Suprapubic skin (tissue), 4 donors: ENCODE results near the gene INPP5B. TPM values are rescaled to one million over a fixed set of nuclear protein-coding genes. Genes with fewer than 3 reads are reported as not detected.

ENCODE experiments used
- DNase-seq, 2 donors: peaks; one replicate each; pipeline ENCODE4 v3.0.0-alpha.2; 2019; ENCODE audit warnings: low spot score in 2 of 2
- H3K27ac ChIP-seq: fragments of 200-600 bp; sonication (generic); one replicate; pipeline ENCODE4 v1.5.1; 2019
- H3K27me3 ChIP-seq: fragments of 200-600 bp; sonication (generic); one replicate; pipeline ENCODE4 v1.5.1; 2019
- H3K36me3 ChIP-seq: fragments of 200-600 bp; sonication (generic); one replicate; pipeline ENCODE4 v1.5.1; 2019
- H3K4me1 ChIP-seq: fragments of 200-600 bp; sonication (generic); one replicate; pipeline ENCODE4 v1.5.1; 2019
- H3K4me3 ChIP-seq: fragments of 200-600 bp; sonication (generic); one replicate; pipeline ENCODE4 v1.5.1; 2019; ENCODE audit warnings: mild to moderate bottlenecking
- H3K9me3 ChIP-seq: fragments of 200-600 bp; sonication (generic); one replicate; pipeline ENCODE4 v1.5.1; 2019
- CTCF ChIP-seq, 2 donors: fragments of 200-600 bp in 1 of 2; fragments of 450-650 bp in 1 of 2; sonication (generic) in 1 of 2; IDR thresholded peaks; one replicate each; pipeline ENCODE4 v1.5.1; 2016 to 2019; ENCODE audit warnings: antibody characterized with exemption in 2 of 2, mild to moderate bottlenecking in 1 of 2, moderate library complexity in 1 of 2
- EP300 ChIP-seq: sonication (generic); formaldehyde crosslinking; IDR thresholded peaks from one replicate; pipeline ENCODE4 v1.6.1; 2017; ENCODE audit warnings: antibody characterized with exemption
- POLR2A ChIP-seq, 2 donors: fragments of 450-650 bp; IDR thresholded peaks; one replicate each; pipeline ENCODE4 v1.6.1; 2017; ENCODE audit warnings: antibody characterized with exemption in 2 of 2, mild to moderate bottlenecking in 2 of 2, moderate library complexity in 2 of 2
- POLR2AphosphoS5 ChIP-seq, 3 donors: sonication (generic); formaldehyde crosslinking; IDR thresholded peaks; one replicate each; pipeline ENCODE4 v1.6.1; 2017; ENCODE audit warnings: antibody characterized with exemption in 3 of 3
- WGBS: methylation state at CpG from one replicate; pipeline ENCODE4 v1.1.5; 2018; 5-methylcytosine and 5-hydroxymethylcytosine counted together
- total RNA-seq, 4 donors: library from RNA; depleted of rRNA; stranded (reverse); fragments of >200 nt; gene quantifications; one replicate each; pipeline ENCODE4 v1.1.0, GENCODE V29; 2016

The INPP5B gene
- total RNA-seq, 4 donors from 2014 or later, result 14.0 to 30.9 (median 17.9) TPM

DNA sequence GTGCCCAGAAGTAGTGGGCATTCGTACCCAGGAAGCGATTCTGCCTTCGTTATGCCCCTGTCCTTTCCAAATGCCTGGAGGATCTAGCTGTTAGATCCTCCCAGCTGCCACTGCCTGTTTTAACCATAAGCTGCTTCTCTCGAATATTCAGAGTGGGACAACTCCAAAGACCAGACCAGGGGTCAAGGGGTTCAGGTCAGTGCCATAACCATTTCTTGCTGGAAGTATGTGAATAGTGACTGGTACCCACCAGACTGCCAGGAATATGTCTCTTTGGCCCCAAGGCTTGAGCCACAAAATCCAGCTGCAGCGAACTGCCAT lies 86.5 kb downstream of the INPP5B start:
- no peak for DNase-seq

GRCh38 chr1:37859507-37860345 lies 87.1 kb downstream of the INPP5B start, which contains the start of gene MTF1:
MTF1 (minus strand) TSS chr1:37859592; CDS start chr1:37857658, 1,934 bp downstream.
- Histone ChIP-seq H3K4me3 (peak within 1 kb of the TSS; percentile 97), H3K9me3 (no peaks in the 10 kb centered on the region), H3K36me3 (peaks cover 22% of the 10 kb centered on the region), H3K27ac (peak within 1 kb of the TSS; percentile 95), H3K4me1 (peaks cover 33% of the 10 kb centered on the region), H3K27me3 (no peaks in the 10 kb centered on the region)
- peak; percentile 98 to 99 for DNase-seq
- TF ChIP-seq CTCF (IDR thresholded peaks at IDR 0.05), result peak; percentile 74 to 91
- TF ChIP-seq POLR2AphosphoS5 (IDR thresholded peaks at IDR 0.05), result peak in 2 of 3 donors; percentile 64 to 73
- no peak for TF ChIP-seq EP300
- TF ChIP-seq POLR2A (IDR thresholded peaks at IDR 0.05), result peak; percentile 15 to 61
- under 1% methylated on average over 46 of the region's 61 CpGs for WGBS

More for the DNA sequence above, 86.5 kb downstream of the INPP5B start:
- H3K36me3 ChIP-seq, result peaks cover 24% of the 10 kb centered on the region
- 31% methylated on average over 5 of the region's 5 CpGs for WGBS
- H3K4me3 ChIP-seq, result peak overlapping the region; percentile 97
- H3K27ac ChIP-seq, result peak overlapping the region; percentile 95
- TF ChIP-seq POLR2A (IDR thresholded peaks at IDR 0.05) (no peak), POLR2AphosphoS5 (IDR thresholded peaks at IDR 0.05) (no peak), EP300 (no peak), CTCF (IDR thresholded peaks at IDR 0.05) (no peak)
- H3K4me1 ChIP-seq, result peaks cover 29% of the 10 kb centered on the region
- H3K9me3 ChIP-seq, result no peaks in the 10 kb centered on the region
- no peaks in the 10 kb centered on the region for H3K27me3 ChIP-seq

DNA sequence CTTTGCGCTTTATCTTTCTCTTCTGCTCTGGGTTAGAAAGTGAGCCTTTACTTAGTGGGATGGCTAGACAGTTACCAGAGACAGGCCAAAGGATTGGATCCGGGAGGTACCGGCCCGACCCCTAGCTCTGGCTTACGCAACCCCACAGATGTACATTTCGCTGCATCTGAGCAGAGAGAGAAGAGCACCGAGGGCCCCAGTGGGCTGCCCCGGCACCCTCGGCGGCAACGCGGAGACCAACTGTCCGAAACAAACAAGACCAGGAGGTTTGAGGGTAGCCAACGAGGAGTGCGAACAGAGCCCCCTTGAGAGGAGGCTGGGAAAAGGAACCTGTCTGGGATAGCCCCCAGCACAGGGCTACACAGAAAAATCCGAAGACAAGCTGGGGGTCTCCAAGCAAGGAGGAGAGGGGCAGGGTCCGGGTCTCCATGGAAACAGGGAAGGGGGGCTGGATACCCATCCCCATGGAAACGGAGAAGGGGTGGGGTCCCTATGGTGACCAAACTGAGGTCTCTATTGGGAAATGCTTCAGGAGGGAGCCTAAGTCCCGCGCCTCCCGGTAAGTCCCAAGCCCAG lies 87.8 kb downstream of the INPP5B start:
- 3% methylated on average over 21 of the region's 21 CpGs for WGBS
- peak overlapping the region; percentile 95 for H3K27ac ChIP-seq
- TF ChIP-seq POLR2AphosphoS5 (IDR thresholded peaks at IDR 0.05) (no peak), POLR2A (IDR thresholded peaks at IDR 0.05) (no peak), EP300 (no peak)
- H3K9me3 ChIP-seq, result no peaks in the 10 kb centered on the region
- H3K27me3 ChIP-seq, result no peaks in the 10 kb centered on the region
- no peak for DNase-seq
- peak overlapping the region; percentile 97 for H3K4me3 ChIP-seq
- H3K36me3 ChIP-seq, result peaks cover 23% of the 10 kb centered on the region
- peaks cover 35% of the 10 kb centered on the region for H3K4me1 ChIP-seq

DNA sequence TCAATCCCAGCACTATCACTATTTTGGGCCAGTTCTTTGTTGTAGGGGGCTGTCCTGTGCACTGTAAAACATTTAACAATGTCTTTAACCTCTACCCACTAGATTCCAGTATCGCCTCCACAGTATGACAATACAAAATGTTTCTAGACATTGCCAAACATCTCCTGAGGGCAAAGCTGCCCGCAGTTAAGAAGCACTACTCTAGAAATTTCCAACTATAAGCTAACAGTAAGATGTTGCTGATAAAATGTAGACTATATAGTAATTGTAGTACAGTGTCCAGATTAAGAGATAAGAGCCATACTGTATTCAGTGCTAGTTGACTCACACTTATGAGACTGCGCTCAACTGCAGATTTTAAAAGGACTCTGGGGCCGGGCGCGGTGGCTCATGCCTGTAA lies 92.4 kb downstream of the INPP5B start:
- H3K4me3 ChIP-seq, result no peak overlapping the region
- WGBS, result 83% methylated on average over 6 of the region's 6 CpGs
- TF ChIP-seq POLR2AphosphoS5 (IDR thresholded peaks at IDR 0.05), result no peak
- no peak for TF ChIP-seq POLR2A (IDR thresholded peaks at IDR 0.05)
- TF ChIP-seq CTCF (IDR thresholded peaks at IDR 0.05), result no peak
- no peak for TF ChIP-seq EP300
- no peaks in the 10 kb centered on the region for H3K27me3 ChIP-seq
- H3K27ac ChIP-seq, result no peak overlapping the region
- peaks cover 57% of the 10 kb centered on the region for H3K4me1 ChIP-seq
- DNase-seq, result no peak
- no peaks in the 10 kb centered on the region for H3K9me3 ChIP-seq
- peaks cover 10% of the 10 kb centered on the region for H3K36me3 ChIP-seq

DNA sequence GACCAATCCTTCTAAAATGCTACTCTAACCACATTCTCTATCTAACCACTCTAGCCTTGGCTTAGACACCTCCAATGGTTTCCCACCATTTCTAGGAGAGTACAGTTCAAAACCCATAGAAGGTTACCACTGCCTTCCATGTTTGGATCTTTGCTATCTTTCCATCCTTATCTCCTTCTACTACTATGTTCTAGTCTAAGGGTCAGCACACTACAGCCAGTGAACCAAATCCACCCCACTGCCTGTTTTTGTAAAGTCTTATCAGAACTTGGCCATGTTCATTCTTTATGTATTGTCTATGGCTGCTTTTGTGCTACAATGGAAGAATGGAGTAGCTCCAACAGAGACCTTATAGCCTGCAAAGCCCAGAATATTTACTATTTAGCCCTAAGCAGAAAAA lies 93.7 kb downstream of the INPP5B start:
- no peaks in the 10 kb centered on the region for H3K9me3 ChIP-seq
- H3K36me3 ChIP-seq, result peaks cover 10% of the 10 kb centered on the region
- no peak overlapping the region for H3K27ac ChIP-seq
- no peaks in the 10 kb centered on the region for H3K27me3 ChIP-seq
- no peak for DNase-seq
- no peak overlapping the region for H3K4me3 ChIP-seq
- peaks cover 48% of the 10 kb centered on the region for H3K4me1 ChIP-seq
- TF ChIP-seq POLR2A (IDR thresholded peaks at IDR 0.05) (no peak), POLR2AphosphoS5 (IDR thresholded peaks at IDR 0.05) (no peak), CTCF (IDR thresholded peaks at IDR 0.05) (no peak)
